ENCODE results near the gene MRPL44.

- TF ChIP-seq CTCF (IDR thresholded peaks at IDR 0.05; ENCODE audit: insufficient read depth, low read length) (no peak), POLR2AphosphoS5 (IDR thresholded peaks at IDR 0.05; ENCODE audit: low read depth) (no peak)
- TF ChIP-seq, protein P1, sequence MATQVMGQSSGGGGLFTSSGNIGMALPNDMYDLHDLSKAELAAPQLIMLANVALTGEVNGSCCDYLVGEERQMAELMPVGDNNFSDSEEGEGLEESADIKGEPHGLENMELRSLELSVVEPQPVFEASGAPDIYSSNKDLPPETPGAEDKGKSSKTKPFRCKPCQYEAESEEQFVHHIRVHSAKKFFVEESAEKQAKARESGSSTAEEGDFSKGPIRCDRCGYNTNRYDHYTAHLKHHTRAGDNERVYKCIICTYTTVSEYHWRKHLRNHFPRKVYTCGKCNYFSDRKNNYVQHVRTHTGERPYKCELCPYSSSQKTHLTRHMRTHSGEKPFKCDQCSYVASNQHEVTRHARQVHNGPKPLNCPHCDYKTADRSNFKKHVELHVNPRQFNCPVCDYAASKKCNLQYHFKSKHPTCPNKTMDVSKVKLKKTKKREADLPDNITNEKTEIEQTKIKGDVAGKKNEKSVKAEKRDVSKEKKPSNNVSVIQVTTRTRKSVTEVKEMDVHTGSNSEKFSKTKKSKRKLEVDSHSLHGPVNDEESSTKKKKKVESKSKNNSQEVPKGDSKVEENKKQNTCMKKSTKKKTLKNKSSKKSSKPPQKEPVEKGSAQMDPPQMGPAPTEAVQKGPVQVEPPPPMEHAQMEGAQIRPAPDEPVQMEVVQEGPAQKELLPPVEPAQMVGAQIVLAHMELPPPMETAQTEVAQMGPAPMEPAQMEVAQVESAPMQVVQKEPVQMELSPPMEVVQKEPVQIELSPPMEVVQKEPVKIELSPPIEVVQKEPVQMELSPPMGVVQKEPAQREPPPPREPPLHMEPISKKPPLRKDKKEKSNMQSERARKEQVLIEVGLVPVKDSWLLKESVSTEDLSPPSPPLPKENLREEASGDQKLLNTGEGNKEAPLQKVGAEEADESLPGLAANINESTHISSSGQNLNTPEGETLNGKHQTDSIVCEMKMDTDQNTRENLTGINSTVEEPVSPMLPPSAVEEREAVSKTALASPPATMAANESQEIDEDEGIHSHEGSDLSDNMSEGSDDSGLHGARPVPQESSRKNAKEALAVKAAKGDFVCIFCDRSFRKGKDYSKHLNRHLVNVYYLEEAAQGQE (IDR thresholded peaks at IDR 0.05; ENCODE audit: insufficient replicate concordance, low read depth) = no peak
Observed at GRCh38 chr2:223972656-223973102, 15.4 kb downstream of the MRPL44 start.

Measured in HL-60 (cell line).